Amniotic epithelial cell (primary cell): ENCODE results near the gene ITGA11.

Experiments used
- DNase-seq: peaks from one replicate; pipeline ENCODE4 v3.0.0-alpha.2; 2010; ENCODE audit warnings: low read depth

ITGA11 gene

DNA sequence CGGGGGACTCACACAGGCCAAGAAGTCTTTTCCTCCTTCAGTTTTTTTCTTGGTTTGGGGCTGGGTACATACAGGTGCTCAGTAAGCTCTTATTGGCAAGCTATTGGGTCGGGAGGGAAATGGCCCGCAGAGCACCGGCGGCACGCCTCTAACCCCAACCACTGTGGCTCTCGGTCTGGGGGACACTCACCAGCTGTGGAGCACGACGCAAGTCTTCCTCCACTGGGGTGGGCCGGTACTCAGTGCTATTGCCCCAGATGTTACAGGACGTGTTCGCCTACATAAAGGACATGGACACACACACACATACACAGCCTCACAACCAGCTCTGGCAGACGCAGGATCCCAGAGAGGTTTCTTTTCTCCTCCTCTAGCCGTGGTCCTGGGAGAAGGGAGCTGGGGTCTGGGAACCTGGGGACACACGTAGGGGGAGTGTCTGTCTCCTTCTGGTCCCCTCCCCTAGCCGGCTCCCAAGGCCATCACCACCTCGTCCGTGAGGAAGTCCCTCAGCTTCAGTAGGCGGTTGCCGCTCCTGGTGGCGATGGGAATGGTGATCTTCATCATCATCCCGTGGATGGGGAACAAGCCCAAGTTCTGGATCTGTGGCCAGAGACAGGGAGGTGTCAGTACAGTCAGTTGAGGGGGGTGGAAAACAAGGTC is 121.0 kb downstream of the ITGA11 start:
- DNase-seq = no peak

DNA sequence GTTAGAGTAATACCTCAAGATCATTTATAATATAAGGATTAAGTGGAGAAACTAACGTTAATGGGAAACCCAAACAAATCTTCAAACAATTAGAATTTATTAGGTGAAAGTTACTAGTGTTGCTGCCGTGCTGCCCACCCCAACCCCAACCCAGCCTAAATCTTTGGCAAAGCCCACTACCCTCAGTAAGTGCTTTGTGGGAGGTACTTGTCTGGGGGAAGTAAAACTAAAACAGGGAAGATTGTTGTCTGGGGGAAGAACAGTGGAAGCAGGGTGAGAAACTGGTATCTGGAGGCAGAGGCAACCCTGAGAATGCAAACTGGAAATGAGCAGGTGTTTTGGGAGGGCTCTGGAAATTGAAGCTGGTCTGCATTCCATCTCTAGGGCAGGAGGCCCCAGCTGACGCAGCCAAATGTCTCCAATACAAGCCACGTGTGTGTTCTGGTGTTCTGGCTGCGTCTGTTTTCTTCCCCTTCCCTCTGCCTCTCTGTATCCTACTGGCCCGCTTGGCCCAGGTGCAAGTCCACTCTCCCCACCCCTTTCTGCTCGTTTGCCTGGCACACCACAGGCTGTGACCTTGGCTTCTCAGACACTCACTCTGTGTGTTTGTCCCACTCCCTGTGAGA is 121.7 kb downstream of the ITGA11 start:
- DNase-seq = no peak

DNA sequence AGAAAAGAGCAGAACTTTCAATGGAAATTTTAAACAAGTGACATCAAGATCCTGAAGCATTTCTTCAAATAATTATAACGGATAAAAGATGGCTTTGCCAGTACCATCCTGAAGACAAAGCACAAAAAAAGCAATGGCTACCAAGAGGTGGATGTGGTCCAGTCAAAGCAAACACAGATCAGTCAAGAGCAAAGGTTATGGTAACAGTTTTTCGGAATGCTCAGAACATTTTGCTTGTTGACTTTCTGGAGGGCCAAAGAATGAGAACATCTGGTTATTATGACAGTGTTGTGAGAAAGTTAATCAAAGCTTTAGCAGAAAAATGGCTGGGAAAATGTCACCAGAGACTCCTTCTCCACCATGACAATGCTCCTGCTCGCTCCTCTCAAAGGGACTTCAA is 122.9 kb downstream of the ITGA11 start:
- DNase-seq = no peak

DNA sequence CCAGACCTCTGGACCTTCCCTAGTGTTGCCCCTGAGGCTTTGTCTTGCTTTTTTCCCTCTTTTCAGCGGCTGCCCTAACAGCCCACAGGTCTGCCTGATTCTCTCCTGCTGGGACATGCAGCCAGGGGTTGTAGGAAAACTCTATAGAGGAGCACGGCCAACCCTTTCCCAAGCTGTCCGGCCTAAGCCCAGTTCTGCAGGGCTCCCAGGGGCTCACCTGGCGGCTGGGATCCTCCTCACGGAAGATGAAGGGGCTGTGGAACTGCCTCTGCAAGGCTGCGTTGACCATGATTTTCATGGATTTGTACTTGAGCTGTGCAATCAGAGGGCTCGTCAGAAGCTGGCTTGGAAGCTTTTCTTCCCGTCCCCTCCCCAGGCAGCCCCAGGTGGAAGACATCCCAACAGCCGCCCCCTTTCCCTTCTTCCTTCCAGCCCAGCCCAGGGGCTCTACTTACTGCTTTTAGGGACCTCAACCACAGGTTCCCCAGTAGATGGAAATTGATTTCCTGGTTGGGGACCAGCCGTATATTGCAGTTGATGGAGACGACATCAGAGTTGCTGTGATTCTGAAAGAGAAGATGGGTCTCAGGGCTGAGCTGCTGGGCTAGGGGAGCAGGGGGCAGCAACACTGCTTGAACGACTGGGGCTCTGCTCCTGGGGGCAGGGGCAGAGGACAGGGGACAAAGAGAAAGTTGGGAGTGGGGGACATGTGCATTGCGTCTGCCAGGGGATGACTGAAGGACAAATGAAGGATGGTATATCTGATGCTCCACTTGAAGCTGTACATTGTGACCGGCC is 124.6 kb downstream of the ITGA11 start:
- DNase-seq = no peak

DNA sequence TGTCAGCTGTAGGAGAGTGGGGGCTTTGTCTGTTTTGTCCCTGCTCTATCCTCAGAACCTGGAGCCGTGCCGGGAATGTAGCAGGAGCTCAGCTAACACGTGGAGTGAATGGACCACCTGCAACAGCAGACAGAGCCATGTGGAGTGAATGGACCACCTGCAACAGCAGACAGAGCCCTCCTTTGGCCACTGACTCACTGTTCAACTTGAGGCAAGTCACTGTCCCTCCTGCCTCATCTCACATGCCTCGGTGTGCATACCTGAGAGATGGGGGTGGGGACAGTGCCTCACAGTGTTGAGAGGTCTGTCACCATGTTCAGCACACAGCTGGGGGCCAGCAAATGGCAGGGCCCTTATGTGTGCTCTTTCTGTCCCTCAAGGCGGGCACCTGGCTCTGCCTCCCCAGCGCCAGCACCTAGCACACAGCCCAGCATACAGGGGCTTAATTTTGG is 126.5 kb downstream of the ITGA11 start:
- DNase-seq = no peak

DNA sequence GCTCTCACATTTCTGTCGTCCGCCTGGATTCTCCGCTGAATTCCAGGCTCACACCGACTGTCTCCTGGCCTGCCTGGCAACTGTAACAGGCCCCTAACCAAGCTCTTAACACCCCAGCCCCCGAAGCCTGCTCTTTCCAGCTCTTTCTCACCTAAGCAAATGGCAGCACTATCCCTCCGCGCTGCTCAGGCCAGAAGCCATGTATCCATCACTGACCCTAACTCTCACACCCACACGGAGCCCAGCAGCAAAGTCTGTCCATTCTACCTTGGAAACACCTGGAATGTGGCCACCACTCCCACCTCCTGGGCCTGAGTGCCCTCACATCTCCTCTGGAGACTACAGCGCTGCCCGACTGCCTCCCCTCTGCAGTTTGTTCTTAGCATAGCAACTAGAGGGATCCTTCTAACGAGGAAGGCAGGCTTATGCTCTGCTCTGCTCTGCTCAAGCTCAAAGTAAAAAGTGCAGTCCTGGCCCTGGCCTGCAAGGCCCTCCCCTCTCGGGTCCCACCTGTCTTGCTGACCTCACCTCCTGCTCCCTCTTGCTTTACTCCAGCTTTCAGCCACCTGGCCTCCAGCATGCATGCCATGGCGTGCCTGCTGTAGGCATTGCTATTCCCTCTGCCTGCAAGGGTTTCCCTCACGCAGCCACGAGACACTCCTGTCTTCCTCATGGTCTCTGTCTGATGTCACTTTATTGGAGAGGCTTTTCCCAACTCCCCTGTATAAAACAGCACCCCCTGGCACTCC is 127.2 kb downstream of the ITGA11 start:
- DNase-seq = no peak

DNA sequence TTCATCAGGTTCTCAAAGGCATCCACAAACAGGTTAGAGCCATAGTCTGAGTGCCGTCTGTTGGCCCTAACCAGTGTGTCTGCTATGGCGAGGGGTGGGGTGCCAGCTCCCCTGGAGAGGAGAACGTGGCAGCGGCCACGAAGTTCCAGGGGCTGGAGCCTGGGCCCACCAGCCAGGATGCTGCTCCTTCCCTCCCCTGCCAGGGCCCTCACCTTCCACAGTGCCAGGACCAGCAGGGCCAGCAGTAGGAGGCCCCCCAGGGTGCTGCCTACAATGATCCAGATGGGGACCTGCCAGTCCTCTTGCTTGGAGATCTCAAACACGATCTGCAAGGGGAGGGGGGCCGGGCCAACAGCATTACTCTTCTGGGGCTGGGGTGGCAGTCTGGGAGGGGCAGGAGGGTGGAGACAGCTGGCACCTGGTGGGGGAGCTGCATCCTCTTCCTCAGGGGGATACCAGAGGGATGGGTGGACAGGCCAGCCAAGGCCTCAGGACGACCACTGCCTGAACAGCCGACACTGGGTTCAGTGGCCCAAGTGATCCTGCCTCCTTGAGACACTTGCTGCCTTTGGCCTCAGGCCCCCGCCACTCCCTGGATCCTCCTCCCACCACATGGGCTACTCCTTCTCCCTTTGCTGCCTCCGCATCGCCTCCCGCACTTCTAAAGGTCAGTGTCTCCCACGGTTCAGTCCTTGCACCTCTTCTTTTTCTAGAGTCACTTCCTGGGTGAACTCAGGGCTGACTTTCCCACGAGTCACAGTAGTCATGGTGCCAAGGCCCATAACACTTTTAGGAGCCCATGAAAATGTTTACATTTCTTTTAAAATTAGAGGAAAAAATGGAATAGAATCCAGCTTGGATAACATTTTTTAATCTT is 128.2 kb downstream of the ITGA11 start:
- DNase-seq = no peak

DNA sequence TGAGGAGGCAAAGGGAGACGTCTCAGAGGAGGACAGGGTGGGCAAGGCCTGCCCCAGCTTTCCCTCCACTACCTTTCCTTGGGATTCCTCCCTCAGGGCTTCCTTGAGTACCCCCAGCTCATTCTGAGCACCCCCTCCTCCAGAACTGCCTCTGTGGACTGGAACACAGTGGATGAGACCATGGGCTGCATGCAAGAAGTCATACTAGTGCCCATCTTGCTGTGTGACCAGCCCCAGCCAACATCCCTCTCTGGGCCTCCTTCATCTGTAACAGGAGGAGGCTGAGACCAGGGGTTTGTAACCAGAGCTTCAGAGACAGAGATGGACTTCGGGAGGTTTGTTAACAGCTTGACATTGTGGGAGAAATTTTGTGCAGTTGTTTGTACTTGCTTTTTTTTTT is 128.8 kb downstream of the ITGA11 start:
- DNase-seq = no peak

DNA sequence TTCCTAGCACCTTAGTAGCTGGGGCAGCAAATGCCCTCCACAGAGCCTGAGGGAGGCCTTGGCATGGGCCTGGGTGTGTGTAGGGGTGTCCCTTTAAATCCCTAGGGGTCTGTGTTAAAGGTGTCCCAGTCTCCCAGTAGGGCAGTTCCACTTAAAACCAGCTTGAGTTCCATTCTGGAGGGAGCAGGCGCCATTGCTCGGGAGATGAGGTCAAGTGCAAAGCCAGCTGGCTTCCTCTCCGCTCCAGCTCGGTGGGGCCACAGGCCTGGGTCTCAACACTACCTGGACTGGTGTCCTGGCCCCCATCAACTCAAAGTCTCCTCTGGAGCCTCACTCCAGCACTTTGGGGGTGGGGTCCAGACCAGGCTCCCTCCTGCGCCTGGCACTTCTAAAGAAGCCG is 129.2 kb downstream of the ITGA11 start:
- no peak for DNase-seq

DNA sequence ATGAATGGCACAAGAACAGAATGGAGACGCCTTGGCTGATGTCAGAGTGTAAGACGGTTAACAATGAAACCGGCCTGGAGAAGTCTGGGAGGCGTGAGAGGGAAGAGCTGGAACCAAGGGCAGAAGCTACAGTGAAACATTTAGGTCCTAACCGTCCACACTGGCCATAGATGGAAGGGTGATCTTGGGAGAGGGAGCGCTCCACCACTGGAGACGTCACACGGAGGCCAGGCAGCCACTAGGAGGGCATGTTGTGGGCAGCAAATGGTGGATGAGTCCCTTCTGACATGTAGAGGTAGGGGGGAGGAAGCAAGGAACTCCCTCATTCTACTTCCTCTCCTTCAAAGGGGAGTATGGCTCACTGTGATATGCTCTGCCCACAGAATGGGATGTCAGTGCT is 130.7 kb downstream of the ITGA11 start:
- DNase-seq = no peak

DNA sequence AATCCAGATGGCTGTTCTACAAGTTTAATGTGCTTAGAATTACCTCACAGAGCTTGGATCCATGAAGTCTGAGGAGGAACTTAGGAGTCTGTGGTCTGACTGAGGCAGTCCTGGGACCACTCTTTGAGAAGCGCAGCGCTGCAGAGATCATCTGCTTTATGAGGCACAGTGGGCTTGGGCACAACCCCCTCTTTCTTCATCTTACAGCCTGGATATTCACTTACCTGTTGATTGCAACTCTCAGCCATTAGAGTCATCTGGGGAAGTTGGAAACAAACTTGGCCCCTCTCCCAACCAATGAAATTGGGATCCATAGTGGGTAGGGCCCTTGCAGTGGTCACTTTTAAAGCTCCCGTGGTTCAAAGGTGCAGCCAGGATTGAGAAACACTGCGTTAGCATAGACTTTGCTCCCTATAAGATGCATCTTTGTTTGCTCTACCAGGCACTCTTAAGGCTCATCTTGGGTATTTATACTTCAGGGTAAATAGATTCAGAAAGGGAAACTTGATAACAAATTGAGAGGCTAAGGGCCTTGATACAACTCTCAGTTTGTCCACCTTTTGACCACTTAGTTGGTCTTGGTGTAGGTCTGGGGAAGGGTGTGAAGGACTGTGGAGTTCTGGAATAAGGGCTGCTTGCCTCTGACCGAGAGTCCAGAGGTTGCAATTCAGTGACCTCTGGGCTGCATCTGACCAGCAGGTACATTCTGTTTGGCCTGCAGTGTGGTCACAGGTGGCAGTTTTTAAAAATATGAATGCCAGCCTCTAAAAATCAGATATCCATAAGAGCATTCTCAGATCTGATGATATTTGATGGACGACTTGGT is 131.6 kb downstream of the ITGA11 start:
- DNase-seq = no peak

DNA sequence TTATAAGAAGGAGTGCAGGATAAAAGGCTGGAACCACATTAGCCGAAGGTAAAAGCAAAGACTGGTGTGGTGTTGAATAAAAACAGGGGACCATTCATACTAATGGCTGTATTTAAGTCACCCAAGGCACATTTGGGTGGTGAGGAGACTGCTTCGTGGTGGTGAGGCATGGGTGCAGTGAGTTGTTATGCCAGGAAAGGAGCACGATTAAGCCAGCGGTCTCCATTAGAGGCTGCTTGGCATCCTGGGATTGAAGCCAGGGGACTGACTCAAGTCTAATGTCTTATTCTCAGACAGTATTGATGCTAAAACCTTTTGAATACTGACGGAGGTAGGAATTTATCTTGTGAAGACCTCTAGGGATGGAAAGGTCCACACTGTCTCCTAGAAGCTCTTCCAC is 132.5 kb downstream of the ITGA11 start:
- no peak for DNase-seq

DNA sequence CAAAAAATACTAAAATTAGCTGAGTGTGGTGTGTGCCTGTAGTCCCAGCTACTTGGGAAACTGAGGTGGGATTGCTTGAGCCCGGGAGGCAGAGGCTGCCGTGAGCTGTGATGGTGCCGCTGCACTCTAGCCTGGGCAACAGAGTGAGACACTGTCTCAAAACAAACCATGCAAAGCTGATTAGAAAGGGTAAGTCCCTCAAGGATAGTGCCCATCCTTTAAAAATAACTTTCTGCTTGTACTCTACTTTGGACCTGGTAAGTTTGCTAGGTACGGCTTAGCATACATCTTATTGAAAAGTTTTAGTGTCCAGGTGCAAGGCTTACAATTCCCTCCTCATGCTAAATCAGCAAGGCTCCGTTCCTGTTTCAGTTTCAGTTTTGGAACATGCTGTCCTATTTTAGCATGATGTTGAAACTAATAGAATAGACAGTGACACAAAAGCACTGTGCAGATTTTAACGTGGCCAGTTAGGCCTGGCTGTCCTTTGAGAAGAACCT is 133.0 kb downstream of the ITGA11 start:
- peak; percentile 18 for DNase-seq

DNA sequence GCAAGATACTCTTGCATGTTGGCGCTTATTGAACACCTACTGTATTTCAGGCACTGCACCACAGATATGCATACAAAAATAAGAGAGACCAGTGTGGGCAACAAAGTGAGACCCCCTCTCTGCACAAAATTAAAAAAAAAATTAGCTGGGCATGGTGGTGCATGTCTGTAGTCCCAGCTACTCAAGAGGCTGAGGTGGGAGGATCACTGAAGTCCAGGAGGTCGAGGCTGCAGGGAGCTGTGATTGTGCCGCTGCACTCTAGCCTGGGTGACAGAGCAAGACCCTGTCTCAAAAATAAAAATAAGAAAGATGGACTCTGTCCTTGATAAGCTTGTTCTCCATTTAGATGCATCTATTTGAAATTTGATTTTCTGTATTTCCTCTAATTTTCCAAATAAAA is 133.6 kb downstream of the ITGA11 start:
- DNase-seq = no peak

DNA sequence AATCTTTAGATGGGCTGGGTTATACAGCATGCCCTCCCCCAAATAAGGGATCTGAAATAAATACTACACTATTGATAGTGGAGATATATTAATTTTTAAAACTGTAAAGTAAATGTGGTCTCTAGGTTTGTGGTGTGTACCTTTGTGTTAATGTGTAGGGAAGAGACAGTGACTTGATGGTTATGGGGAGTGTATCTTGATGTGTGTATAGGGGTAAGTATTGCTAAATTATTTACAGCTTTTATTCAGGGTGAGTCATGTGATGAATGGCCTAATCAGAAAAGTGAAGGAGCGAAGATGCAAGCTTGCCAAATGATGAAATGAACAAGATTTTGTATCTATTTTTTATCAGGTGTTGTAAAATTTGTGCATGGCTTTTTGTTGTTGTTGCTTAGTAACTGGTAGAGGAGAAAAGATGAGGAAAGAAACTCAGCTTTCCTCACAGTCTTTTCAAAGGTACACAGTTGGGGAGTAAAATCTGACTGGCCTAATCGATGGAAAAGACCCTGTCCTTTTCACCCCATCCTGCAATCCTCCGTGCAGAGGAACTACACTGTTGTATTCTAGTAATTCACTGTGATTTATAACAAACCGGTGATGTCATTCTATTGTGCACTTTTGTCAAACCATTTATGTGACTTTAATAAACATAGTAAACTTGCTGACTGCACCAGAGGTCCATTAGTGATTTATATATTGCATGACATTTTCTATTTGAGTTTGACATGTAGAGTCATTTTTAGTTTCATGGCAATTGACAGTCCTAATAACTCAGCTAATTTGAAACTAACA is 136.8 kb downstream of the ITGA11 start:
- DNase-seq = peak; percentile 33

DNA sequence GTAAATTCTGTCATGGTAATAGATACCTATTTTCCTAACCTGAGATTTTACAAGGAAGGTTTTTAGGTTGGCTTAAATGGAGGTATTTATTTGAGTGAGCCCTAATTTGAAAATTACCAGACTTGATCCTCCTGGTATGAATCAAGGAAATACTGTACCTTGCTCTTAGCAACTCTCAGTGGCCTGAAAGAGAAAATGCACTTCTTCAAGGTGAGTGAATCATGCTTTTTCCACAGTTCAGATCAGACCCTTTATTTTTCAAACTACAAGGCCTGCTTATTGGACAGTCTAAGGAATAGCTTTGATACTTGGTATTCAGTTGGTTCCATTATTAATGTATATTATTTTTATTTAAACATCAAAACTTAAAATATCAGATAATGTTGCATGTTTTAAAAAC is 139.0 kb downstream of the ITGA11 start:
- no peak for DNase-seq

DNA sequence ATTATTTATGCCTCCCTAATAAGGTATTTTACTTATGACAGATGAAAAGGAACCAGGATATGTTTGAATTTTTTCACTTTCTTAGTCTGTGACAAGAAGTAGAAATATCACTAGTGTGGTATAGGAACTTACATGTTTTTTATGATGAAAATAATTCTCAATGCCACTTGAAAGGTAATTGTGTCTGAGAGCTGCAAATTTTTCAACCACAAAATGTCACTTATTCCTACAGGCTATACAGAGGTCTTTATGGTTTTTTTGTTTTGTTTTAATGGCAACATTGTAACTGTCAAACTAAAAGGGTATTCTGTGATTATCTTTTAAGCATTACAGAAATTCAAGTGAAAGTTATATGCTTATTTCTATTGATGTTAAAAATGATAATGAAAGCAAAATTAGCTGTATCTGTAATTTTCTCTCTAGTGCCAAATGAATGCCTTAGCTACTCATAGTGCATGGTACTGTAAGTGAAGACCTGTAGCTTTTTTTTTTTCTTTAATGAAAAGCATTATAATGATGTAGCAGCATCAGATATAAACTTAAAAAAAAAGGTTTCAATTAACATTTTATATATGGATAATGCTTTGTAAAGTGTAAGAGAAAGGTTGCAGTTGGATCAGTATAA is 139.7 kb downstream of the ITGA11 start:
- DNase-seq = no peak

DNA sequence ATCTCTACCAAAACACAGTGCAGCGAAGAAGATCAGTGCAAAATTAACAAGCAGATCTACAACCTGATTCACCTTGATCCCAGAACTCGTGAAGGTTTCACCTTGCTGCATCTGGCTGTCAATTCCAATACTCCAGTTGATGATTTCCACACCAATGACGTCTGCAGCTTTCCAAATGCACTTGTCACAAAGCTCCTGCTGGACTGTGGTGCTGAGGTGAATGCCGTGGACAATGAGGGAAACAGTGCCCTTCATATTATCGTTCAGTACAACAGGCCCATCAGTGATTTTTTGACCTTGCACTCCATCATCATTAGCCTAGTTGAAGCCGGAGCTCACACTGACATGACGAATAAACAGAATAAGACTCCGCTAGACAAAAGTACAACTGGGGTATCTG is 141.2 kb downstream of the ITGA11 start:
- no peak for DNase-seq
